ENCODE results near the gene WDFY2. TPM values are rescaled to one million over a fixed set of nuclear protein-coding genes. Genes with fewer than 3 reads are reported as not detected.

Gene WDFY2
- total and polyA plus RNA-seq, 2 experiments from 2014 or later = 6.9 to 14.2 TPM

GRCh38 chr13:51724721-51725120 is 140.5 kb downstream of the WDFY2 start:
- Histone ChIP-seq H3K4me1 (ENCODE audit: insufficient read depth) (peaks cover 38% of the 10 kb centered on the region), H3F3A (ENCODE audit: insufficient read depth) (peaks cover 33% of the 10 kb centered on the region), H3K4me2 (ENCODE audit: unreplicated experiment) (no peak overlapping the region), H3K27ac (no peak overlapping the region), H3K79me2 (ENCODE audit: insufficient read depth) (peaks cover 73% of the 10 kb centered on the region), H3K9me2 (ENCODE audit: insufficient read depth) (no peaks in the 10 kb centered on the region), H3K27me3 (replicated peaks; ENCODE audit: insufficient read depth) (no peaks in the 10 kb centered on the region), H3K9ac (no peak overlapping the region), H3K36me3 (ENCODE audit: low read depth) (peaks cover 17% of the 10 kb centered on the region; the same call in 1 of the 2 replicates), H3K4me3 (no peak overlapping the region), H3K9me3 (ENCODE audit: low read depth) (no peaks in the 10 kb centered on the region), H4K20me1 (ENCODE audit: insufficient read depth) (no peaks in the 10 kb centered on the region), H2AFZ (no peak overlapping the region)
- TF ChIP-seq EZH2phosphoT487 (IDR thresholded peaks at IDR 0.05; ENCODE audit: insufficient read depth, low read depth) = no peak
- TF ChIP-seq EZH2 (IDR thresholded peaks at IDR 0.05; ENCODE audit: insufficient read depth, poor library complexity, severe bottlenecking) = no peak
- in situ Hi-C loops (cut with MboI) = no loop called here
- DNase-seq = no peak

GRCh38 chr13:51726446-51727193 is 142.4 kb downstream of the WDFY2 start:
- in situ Hi-C loops (cut with MboI) = no loop called here
- H3K9me2 ChIP-seq (ENCODE audit: insufficient read depth) = no peaks in the 10 kb centered on the region
- TF ChIP-seq EZH2 (IDR thresholded peaks at IDR 0.05; ENCODE audit: insufficient read depth, poor library complexity, severe bottlenecking) (no peak), EZH2phosphoT487 (IDR thresholded peaks at IDR 0.05; ENCODE audit: insufficient read depth, low read depth) (no peak)
- peak overlapping the region; percentile 100 for H3K27ac ChIP-seq
- H3K9me3 ChIP-seq (ENCODE audit: low read depth) = no peaks in the 10 kb centered on the region
- H2AFZ ChIP-seq = no peak overlapping the region
- H3K79me2 ChIP-seq (ENCODE audit: insufficient read depth) = peaks cover 62% of the 10 kb centered on the region
- H3K4me3 ChIP-seq = no peak overlapping the region
- H3K4me2 ChIP-seq (ENCODE audit: unreplicated experiment) = peak overlapping the region; percentile 13
- H3F3A ChIP-seq (ENCODE audit: insufficient read depth) = peaks cover 52% of the 10 kb centered on the region
- H4K20me1 ChIP-seq (ENCODE audit: insufficient read depth) = no peaks in the 10 kb centered on the region
- DNase-seq = peak; percentile 74
- H3K36me3 ChIP-seq (ENCODE audit: low read depth) = peaks cover 10% of the 10 kb centered on the region; the same call in 1 of the 2 replicates
- peak overlapping the region; percentile 55 for H3K9ac ChIP-seq
- peaks cover 56% of the 10 kb centered on the region for H3K4me1 ChIP-seq (ENCODE audit: insufficient read depth)
- 70 to 73% methylated on average over 3 of the region's 3 CpGs for WGBS, 2 experiments (ENCODE audit: low coverage in 1 of 2, low lambda C conversion rate in 2 of 2, missing lambda C conversion rate in 2 of 2)
- H3K27me3 ChIP-seq (replicated peaks; ENCODE audit: insufficient read depth) = no peaks in the 10 kb centered on the region

GRCh38 chr13:51727634-51728274 is 143.5 kb downstream of the WDFY2 start:
- H3K4me1 ChIP-seq (ENCODE audit: insufficient read depth) = peaks cover 65% of the 10 kb centered on the region
- WGBS, 2 experiments (ENCODE audit: low coverage in 1 of 2, low lambda C conversion rate in 2 of 2, missing lambda C conversion rate in 2 of 2) = 90% methylated on average over 8 of the region's 8 CpGs
- H3K36me3 ChIP-seq (ENCODE audit: low read depth) = peaks cover 10% of the 10 kb centered on the region; the same call in 1 of the 2 replicates
- peak overlapping the region; percentile 100 for H3K27ac ChIP-seq
- no peaks in the 10 kb centered on the region for H3K9me3 ChIP-seq (ENCODE audit: low read depth)
- no peak overlapping the region for H3K4me3 ChIP-seq
- peak overlapping the region; percentile 13 for H3K4me2 ChIP-seq (ENCODE audit: unreplicated experiment)
- H3F3A ChIP-seq (ENCODE audit: insufficient read depth) = peaks cover 62% of the 10 kb centered on the region
- in situ Hi-C loops (cut with MboI) = no loop called here
- no peaks in the 10 kb centered on the region for H4K20me1 ChIP-seq (ENCODE audit: insufficient read depth)
- H3K9ac ChIP-seq = no peak overlapping the region; the same call in 1 of the 2 replicates
- H2AFZ ChIP-seq = no peak overlapping the region
- no peak for TF ChIP-seq EZH2 (IDR thresholded peaks at IDR 0.05; ENCODE audit: insufficient read depth, poor library complexity, severe bottlenecking)
- TF ChIP-seq EZH2phosphoT487 (IDR thresholded peaks at IDR 0.05; ENCODE audit: insufficient read depth, low read depth) = no peak
- H3K9me2 ChIP-seq (ENCODE audit: insufficient read depth) = no peaks in the 10 kb centered on the region
- DNase-seq = no peak
- H3K79me2 ChIP-seq (ENCODE audit: insufficient read depth) = peaks cover 62% of the 10 kb centered on the region
- H3K27me3 ChIP-seq (replicated peaks; ENCODE audit: insufficient read depth) = no peaks in the 10 kb centered on the region

GRCh38 chr13:51728275-51728673 is 144.0 kb downstream of the WDFY2 start:
- WGBS, 2 experiments (ENCODE audit: low coverage in 1 of 2, low lambda C conversion rate in 2 of 2, missing lambda C conversion rate in 2 of 2) = 78% methylated on average over 4 of the region's 4 CpGs

More at GRCh38 chr13:51728275-51728673, 144.0 kb downstream of the WDFY2 start:
- Histone ChIP-seq H3K4me1 (ENCODE audit: insufficient read depth) (peaks cover 65% of the 10 kb centered on the region), H3F3A (ENCODE audit: insufficient read depth) (peaks cover 63% of the 10 kb centered on the region), H3K9ac (peak overlapping the region; percentile 79; the same call in 1 of the 2 replicates), H3K4me3 (peak overlapping the region; percentile 30; the same call in 1 of the 2 replicates), H2AFZ (no peak overlapping the region), H3K4me2 (ENCODE audit: unreplicated experiment) (no peak overlapping the region), H3K36me3 (ENCODE audit: low read depth) (peaks cover 10% of the 10 kb centered on the region; the same call in 1 of the 2 replicates), H3K79me2 (ENCODE audit: insufficient read depth) (peaks cover 63% of the 10 kb centered on the region), H3K9me2 (ENCODE audit: insufficient read depth) (no peaks in the 10 kb centered on the region), H3K9me3 (ENCODE audit: low read depth) (no peaks in the 10 kb centered on the region), H3K27me3 (replicated peaks; ENCODE audit: insufficient read depth) (no peaks in the 10 kb centered on the region), H4K20me1 (ENCODE audit: insufficient read depth) (no peaks in the 10 kb centered on the region), H3K27ac (peak overlapping the region; percentile 100)
- TF ChIP-seq EZH2phosphoT487 (IDR thresholded peaks at IDR 0.05; ENCODE audit: insufficient read depth, low read depth) (no peak), EZH2 (IDR thresholded peaks at IDR 0.05; ENCODE audit: insufficient read depth, poor library complexity, severe bottlenecking) (no peak)
- no peak for DNase-seq
- in situ Hi-C loops (cut with MboI) = no loop called here

Data from GM23248 (cell line).